Occipital lobe (tissue), 2 donors: Measurements from ENCODE around the gene DLEC1. TPM values are rescaled to one million over a fixed set of nuclear protein-coding genes. Genes with fewer than 3 reads are reported as not detected.
"Not testable (repeated sequence)": the region's sequence is repeated elsewhere in the genome, so short reads cannot be mapped to it uniquely, and the experiment has no call there.

Experiments used
- DNase-seq: peaks from one replicate; lab custom pipeline; 2025; lab: John Stamatoyannopoulos, UW
- total RNA-seq: library from RNA; depleted of rRNA; stranded (reverse); fragments of >200 nt; gene quantifications from one replicate; pipeline ENCODE4 v1.2.3, GENCODE V29; 2014

The DLEC1 gene
- total RNA-seq, 1 donor from 2014 or later = 0.78 TPM

- no peak for DNase-seq
Measured at GRCh38 chr3:38084334-38085310, 45.6 kb downstream of the DLEC1 start.

- DNase-seq = no peak
Measured at GRCh38 chr3:38085311-38085942, 46.4 kb downstream of the DLEC1 start.

- DNase-seq = no peak
Measured at GRCh38 chr3:38085943-38086324, 46.9 kb downstream of the DLEC1 start.

- DNase-seq = no peak
Measured at GRCh38 chr3:38086496-38086895, 47.5 kb downstream of the DLEC1 start.

GRCh38 chr3:38087278-38087677, 48.3 kb downstream of the DLEC1 start:
- not testable (repeated sequence) for DNase-seq

- no peak for DNase-seq
Measured at GRCh38 chr3:38088126-38089078, 49.4 kb downstream of the DLEC1 start.

GRCh38 chr3:38089163-38089562, 50.2 kb downstream of the DLEC1 start:
- no peak for DNase-seq

GRCh38 chr3:38090453-38090852, 51.4 kb downstream of the DLEC1 start:
- no peak for DNase-seq

GRCh38 chr3:38094999-38095398, 56.0 kb downstream of the DLEC1 start:
- DNase-seq = no peak

GRCh38 chr3:38095669-38096483, 56.9 kb downstream of the DLEC1 start:
- no peak for DNase-seq

- DNase-seq = no peak
Measured at GRCh38 chr3:38097446-38098375, 58.7 kb downstream of the DLEC1 start.

GRCh38 chr3:38098376-38098723, 59.3 kb downstream of the DLEC1 start:
- DNase-seq = no peak

GRCh38 chr3:38099518-38099917, 60.5 kb downstream of the DLEC1 start:
- DNase-seq = no peak

- no peak for DNase-seq
Measured at GRCh38 chr3:38100498-38100897, 61.5 kb downstream of the DLEC1 start.

- DNase-seq = no peak
Measured at GRCh38 chr3:38101811-38102443, 62.9 kb downstream of the DLEC1 start.

- DNase-seq = no peak
Measured at GRCh38 chr3:38102444-38102814, 63.4 kb downstream of the DLEC1 start.

GRCh38 chr3:38105525-38105924, 66.5 kb downstream of the DLEC1 start:
- DNase-seq = no peak

- DNase-seq = no peak
Measured at GRCh38 chr3:38107911-38108648, 69.1 kb downstream of the DLEC1 start.
